DMS114 treated with DMSO at 0.1 percent for 48 hours (cell line): ENCODE data around the gene SEZ6L.

Source experiments
- DNase-seq: peaks from one replicate; lab custom pipeline; 2025; ENCODE audit not compliant: unreplicated experiment; lab: John Stamatoyannopoulos, UW

The SEZ6L gene

DNA sequence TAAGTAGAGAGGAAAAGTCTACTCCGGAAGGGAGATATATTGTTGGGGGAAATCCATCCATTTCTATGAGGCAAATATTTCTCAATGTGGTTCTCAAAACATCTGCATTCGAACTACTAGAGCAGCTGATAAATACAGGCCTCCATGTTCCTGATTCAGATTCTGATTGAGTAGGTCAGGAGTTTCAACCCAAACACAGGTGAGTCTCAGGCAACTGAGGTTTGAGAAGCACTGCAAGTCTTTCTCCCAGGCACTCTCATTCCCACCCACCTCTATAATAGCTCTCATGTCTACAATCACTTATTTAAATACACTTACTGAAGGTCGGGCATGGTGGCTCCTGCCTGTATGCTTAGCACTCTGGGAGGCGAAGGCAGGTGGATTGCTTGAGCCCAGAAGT is 245.1 kb downstream of the SEZ6L start:
- no peak for DNase-seq

GRCh38 chr22:26416256-26416655 is 247.0 kb downstream of the SEZ6L start:
- no peak for DNase-seq

- DNase-seq: no peak
Measured at GRCh38 chr22:26416670-26417276, 247.5 kb downstream of the SEZ6L start.

- no peak for DNase-seq
Measured at GRCh38 chr22:26417406-26417805, 248.1 kb downstream of the SEZ6L start.

GRCh38 chr22:26418620-26419019 is 249.4 kb downstream of the SEZ6L start:
- DNase-seq: no peak

DNA sequence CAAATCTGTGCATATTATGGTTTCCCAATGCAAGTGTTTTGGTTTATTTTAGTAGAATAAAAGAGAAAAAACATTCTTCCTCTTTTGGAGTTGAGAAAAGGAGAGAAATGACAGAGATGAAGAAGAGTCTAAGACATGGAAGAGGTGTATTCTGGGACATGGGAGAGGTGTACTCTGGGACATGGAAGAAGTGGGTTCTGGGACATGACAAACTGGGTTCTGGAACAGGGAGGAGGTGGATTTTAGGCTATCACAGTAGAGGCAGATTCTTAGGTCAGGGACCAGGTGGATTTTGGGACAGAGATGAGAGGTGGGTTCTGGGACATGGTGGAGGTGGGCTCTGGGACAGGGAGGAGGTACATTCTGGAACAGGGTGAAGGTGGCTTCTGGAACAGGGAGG is 257.7 kb downstream of the SEZ6L start:
- no peak for DNase-seq

GRCh38 chr22:26428515-26429457 is 259.5 kb downstream of the SEZ6L start, which contains the start of gene ASPHD2:
Gene ASPHD2 (plus strand): TSS chr22:26429260. CDS start chr22:26433616, 4,356 bp downstream.
- DNase-seq: peak; percentile 17

DNA sequence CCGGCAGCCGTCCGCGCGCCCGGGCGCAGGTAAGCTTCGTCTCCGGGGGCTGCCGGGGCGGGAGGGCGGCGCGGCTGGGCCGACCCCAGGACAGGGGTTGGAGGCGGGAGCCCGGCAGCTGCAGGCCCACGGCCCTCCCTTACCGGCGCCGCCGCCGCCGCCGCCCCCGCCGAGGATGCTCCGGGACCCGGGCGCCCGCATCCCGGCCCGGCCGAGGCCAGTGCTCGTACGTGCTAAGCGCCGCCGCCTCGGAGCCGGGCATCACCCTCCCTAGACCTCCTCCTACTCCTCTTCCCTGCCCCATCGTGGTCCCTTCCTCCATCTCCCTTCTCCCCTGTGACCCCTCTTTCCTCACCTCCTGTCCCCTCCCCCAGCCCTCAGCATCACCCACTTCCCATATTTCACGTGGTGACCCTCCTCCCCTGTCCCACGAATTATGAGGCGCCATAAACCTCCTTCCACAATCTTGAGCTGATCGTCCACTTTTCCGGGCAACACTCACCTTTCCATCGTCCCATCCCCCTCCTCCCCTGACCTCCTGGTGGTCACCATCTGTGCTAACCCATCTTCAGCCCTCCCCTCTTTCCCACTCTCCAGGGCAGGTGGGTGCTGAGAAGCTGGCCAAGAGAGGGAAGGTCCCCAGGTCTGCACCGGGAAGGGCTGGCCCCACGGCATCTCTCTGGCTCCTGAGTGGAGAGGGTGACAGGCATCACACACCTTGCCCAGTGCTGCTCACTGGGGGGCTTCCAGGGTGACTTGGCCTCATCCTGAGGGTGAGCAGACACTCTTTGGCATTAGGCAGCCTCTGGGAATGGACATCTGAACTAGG is 260.4 kb downstream of the SEZ6L start:
- no peak for DNase-seq

GRCh38 chr22:26430600-26430999 is 261.3 kb downstream of the SEZ6L start:
- DNase-seq: no peak

DNA sequence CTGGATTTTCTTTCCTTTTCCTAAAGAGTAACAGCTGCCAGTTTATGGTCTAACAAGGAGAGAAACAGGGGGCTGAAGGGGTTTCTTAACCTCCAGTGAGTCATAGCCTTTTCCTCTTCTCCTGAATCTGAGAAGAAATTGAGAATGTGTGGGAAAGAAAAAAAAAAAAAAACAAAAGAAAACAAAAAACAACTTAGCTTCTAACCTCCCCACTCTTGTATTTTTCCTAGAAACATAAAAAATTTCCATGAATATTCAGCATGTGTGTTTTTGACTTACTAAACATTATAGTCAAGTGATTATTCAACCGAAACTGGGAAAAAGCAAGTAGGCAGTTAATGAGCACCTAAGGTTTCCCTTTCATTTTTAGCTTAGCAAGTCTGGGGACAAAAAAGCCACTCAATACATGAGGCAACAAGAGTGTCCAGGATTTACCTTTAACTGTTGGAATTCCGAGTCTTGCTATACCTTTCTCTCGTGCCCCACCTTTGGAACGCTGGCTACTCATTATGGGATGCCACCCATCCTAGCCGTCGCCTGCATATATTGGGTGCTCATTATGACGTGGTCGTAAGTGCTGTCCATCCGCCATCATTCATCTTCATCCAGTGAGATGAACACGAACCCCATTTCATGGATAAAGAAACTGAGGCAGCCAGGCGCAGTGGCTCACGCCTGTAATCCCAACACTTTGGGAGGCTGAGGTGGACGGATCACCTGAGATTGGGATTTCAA is 262.2 kb downstream of the SEZ6L start:
- DNase-seq: no peak

DNA sequence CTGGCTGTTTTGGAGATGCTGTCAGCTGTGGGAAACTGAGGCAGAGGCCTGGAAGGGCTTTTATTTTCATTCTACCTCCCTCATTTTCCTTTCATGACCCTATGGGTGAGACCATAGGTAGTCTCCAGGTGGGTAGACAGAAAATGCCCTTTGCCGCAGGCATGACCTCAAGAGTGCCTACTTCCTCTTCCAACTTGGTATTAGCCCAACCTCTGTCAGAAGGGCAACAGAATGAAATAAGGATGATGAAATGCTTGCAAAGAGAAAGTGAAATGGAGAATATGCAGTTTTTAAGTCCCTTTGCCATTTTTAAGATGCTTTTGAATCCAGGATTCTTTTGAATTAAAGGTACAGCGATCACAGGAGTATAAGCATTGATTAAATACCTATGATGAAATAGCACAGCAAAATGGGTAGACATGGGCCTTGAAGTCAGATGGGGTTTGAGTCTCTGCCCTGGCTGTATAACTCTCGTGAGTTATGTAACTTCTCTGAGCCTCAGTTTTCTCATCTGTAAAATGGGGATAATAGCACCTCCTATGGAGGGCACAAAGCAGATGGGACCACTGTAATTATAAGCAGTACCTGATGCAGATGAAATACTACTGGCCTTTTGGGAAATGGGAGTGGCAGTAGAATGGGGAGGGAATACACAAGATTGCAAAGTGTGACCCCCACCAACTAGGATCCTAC is 263.5 kb downstream of the SEZ6L start:
- DNase-seq: no peak
